ENCODE data around the gene EPX. TPM values are rescaled to one million over a fixed set of nuclear protein-coding genes. Genes with fewer than 3 reads are reported as not detected.

EPX gene
- total RNA-seq, 4 donors from 2014 or later, result not detected

- DNase-seq, result no peak
- Histone ChIP-seq H3K4me1 (peaks cover 0 to 4% of the 10 kb centered on the region in 2 donors), H3K27ac (no peak overlapping the region), H3K27me3 (no peaks in the 10 kb centered on the region), H3K36me3 (no peaks in the 10 kb centered on the region), H3K4me3 (replicated peaks in 1 of 3) (no peak overlapping the region), H3K9me3 (no peaks in the 10 kb centered on the region)
- intact Hi-C loops (cut with DNase I), result no loop called here
- WGBS, 2 donors, result 56 to 57% methylated on average over 3 of the region's 3 CpGs
- TF ChIP-seq CTCF (IDR thresholded peaks at IDR 0.05) (no peak), POLR2A (IDR thresholded peaks at IDR 0.05) (no peak)
These were observed 17.7 kb upstream of the EPX start for GRCh38 chr17:58174871-58175270.

- DNase-seq, result no peak
- Histone ChIP-seq H3K4me3 (replicated peaks in 1 of 3) (no peak overlapping the region), H3K36me3 (no peaks in the 10 kb centered on the region), H3K27ac (no peak overlapping the region), H3K27me3 (no peaks in the 10 kb centered on the region), H3K9me3 (no peaks in the 10 kb centered on the region), H3K4me1 (peaks cover 0 to 4% of the 10 kb centered on the region in 2 donors)
- intact Hi-C loops (cut with DNase I), result no loop called here
- no peak for TF ChIP-seq POLR2A (IDR thresholded peaks at IDR 0.05)
- TF ChIP-seq CTCF (IDR thresholded peaks at IDR 0.05), result no peak
- 31 to 41% methylated on average over 7 of the region's 7 CpGs for WGBS, 2 donors
These were observed 16.3 kb upstream of the EPX start for GRCh38 chr17:58176200-58176599.

- Histone ChIP-seq H3K4me1 (peaks cover 0 to 4% of the 10 kb centered on the region in 2 donors), H3K4me3 (replicated peaks in 1 of 3) (no peak overlapping the region), H3K36me3 (no peaks in the 10 kb centered on the region), H3K27me3 (no peaks in the 10 kb centered on the region), H3K9me3 (no peaks in the 10 kb centered on the region), H3K27ac (no peak overlapping the region)
- no peak for DNase-seq
- no peak for TF ChIP-seq CTCF (IDR thresholded peaks at IDR 0.05)
- TF ChIP-seq POLR2A (IDR thresholded peaks at IDR 0.05), result no peak
- intact Hi-C loops (cut with DNase I), result no loop called here
- WGBS, 2 donors, result 79 to 82% methylated on average over 4 of the region's 4 CpGs
These were observed 10.7 kb upstream of the EPX start for GRCh38 chr17:58181796-58182195.

- intact Hi-C loops (cut with DNase I), result no loop called here
- Histone ChIP-seq H3K4me1 (peaks cover 0 to 4% of the 10 kb centered on the region in 2 donors), H3K36me3 (no peaks in the 10 kb centered on the region), H3K9me3 (no peaks in the 10 kb centered on the region), H3K4me3 (replicated peaks in 1 of 3) (no peak overlapping the region), H3K27ac (no peak overlapping the region), H3K27me3 (no peaks in the 10 kb centered on the region)
- WGBS, 2 donors, result 92% methylated on average over 4 of the region's 4 CpGs
- no peak for TF ChIP-seq POLR2A (IDR thresholded peaks at IDR 0.05)
- TF ChIP-seq CTCF (IDR thresholded peaks at IDR 0.05), result no peak
- no peak for DNase-seq
These were observed 9.0 kb upstream of the EPX start for GRCh38 chr17:58183514-58183913.

GRCh38 chr17:58184308-58184985 is 8.1 kb upstream of the EPX start:
- TF ChIP-seq POLR2A (IDR thresholded peaks at IDR 0.05) (no peak), CTCF (IDR thresholded peaks at IDR 0.05) (no peak)
- no peak for DNase-seq
- H3K36me3 ChIP-seq, result no peaks in the 10 kb centered on the region
- intact Hi-C loops (cut with DNase I), result no loop called here
- no peak overlapping the region for H3K27ac ChIP-seq
- no peaks in the 10 kb centered on the region for H3K9me3 ChIP-seq
- no peaks in the 10 kb centered on the region for H3K27me3 ChIP-seq
- no peaks in the 10 kb centered on the region for H3K4me1 ChIP-seq
- 73 to 75% methylated on average over 10 of the region's 10 CpGs for WGBS, 2 donors
- no peak overlapping the region for H3K4me3 ChIP-seq (replicated peaks in 1 of 3)
